Tibial nerve (tissue), 4 donors: ENCODE measurements around the gene ANKRD40. TPM values are rescaled to one million over a fixed set of nuclear protein-coding genes. Genes with fewer than 3 reads are reported as not detected.

ENCODE experiments used
- DNase-seq, 2 donors: peaks; one replicate each; pipeline ENCODE4 v3.0.0-alpha.2; 2019; ENCODE audit warnings: low spot score in 2 of 2
- H3K27ac ChIP-seq, 4 donors: fragments of 200-600 bp; sonication (generic) in 3 of 4; one replicate each; pipeline ENCODE4 v1.5.1; 2017 to 2019; ENCODE audit warnings: mild to moderate bottlenecking in 1 of 4
- H3K27me3 ChIP-seq, 2 donors: fragments of 200-600 bp; sonication (generic) in 1 of 2; one replicate each; pipeline versions ENCODE4 v1.5.1 to v1.6.0; 2017 to 2019
- H3K36me3 ChIP-seq, 3 donors: fragments of 200-600 bp; sonication (generic); one replicate each; pipeline ENCODE4 v1.5.1; 2018 to 2019
- H3K4me1 ChIP-seq, 4 donors: fragments of 200-600 bp; sonication (generic) in 3 of 4; one replicate each; pipeline ENCODE4 v1.5.1; 2017 to 2019
- H3K4me3 ChIP-seq, 4 donors: fragments of 200-600 bp; sonication (generic) in 3 of 4; one replicate each; pipeline ENCODE4 v1.5.1; 2017 to 2019; ENCODE audit warnings: mild to moderate bottlenecking in 1 of 4, moderate library complexity in 1 of 4
- H3K9me3 ChIP-seq, 4 donors: fragments of 200-600 bp; sonication (generic) in 3 of 4; one replicate each; pipeline ENCODE4 v1.5.1; 2017 to 2019
- EP300 ChIP-seq, 2 donors: sonication (generic); formaldehyde crosslinking; IDR thresholded peaks; one replicate each; pipeline ENCODE4 v1.6.1; 2017; ENCODE audit warnings: antibody characterized with exemption in 2 of 2, mild to moderate bottlenecking in 1 of 2
- POLR2A ChIP-seq, 2 donors: fragments of 450-650 bp; IDR thresholded peaks; one replicate each; pipeline ENCODE4 v1.6.1; 2017; ENCODE audit warnings: antibody characterized with exemption in 2 of 2, mild to moderate bottlenecking in 2 of 2, moderate library complexity in 2 of 2
- WGBS, 2 donors: methylation state at CpG; one replicate each; pipeline ENCODE4 v1.1.5; 2018; 5-methylcytosine and 5-hydroxymethylcytosine counted together
- total RNA-seq, 4 donors: library from RNA; depleted of rRNA; stranded (reverse); fragments of >200 nt; gene quantifications; one replicate each; pipeline ENCODE4 v1.1.0, GENCODE V29; 2016
- TF ChIP-seq, protein P1 (sequence below), 5 experiments: fragments of 200-600 bp in 3 of 5; fragments of 450-650 bp in 2 of 5; sonication (generic) in 3 of 5; IDR thresholded peaks; one replicate each; pipeline ENCODE4 v1.5.1; 2016 to 2019; ENCODE audit warnings: antibody characterized with exemption in 5 of 5, mild to moderate bottlenecking in 3 of 5, moderate library complexity in 2 of 5

Gene ANKRD40
- total RNA-seq, 4 donors from 2014 or later: 48.0 to 80.6 (median 55.0) TPM

DNA sequence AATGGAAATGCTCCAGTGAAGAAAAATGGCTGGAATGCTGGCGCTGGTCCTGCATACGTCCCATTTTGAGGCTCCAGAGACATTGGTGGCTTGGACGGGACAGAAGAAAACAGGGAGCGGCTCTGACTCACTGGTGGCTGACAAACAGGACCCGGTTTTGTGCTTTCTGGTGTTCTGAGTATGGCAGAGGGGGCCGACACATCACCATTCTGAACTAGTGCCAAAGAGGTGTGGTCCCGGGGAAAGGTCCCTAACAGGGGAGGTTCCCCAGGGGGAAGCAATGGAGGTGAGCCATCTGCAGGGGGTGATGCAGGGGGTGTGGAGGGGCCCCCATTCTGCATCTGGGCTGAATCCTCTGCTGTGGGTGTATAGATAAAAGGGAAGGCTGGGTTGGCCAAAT, 8.3 kb downstream of the ANKRD40 start:
- Histone ChIP-seq H3K27ac (no peak overlapping the region), H3K36me3 (peaks cover 0 to 77% (median 4%) of the 10 kb centered on the region in 3 donors), H3K9me3 (no peaks in the 10 kb centered on the region), H3K27me3 (no peaks in the 10 kb centered on the region), H3K4me3 (no peak overlapping the region), H3K4me1 (peaks cover 0 to 31% (median 0%) of the 10 kb centered on the region in 4 donors)
- 77 to 79% methylated on average over 7 of the region's 7 CpGs for whole genome bisulfite sequencing, 2 donors
- no peak for TF ChIP-seq EP300 (IDR thresholded peaks at IDR 0.05)
- TF ChIP-seq, protein P1, sequence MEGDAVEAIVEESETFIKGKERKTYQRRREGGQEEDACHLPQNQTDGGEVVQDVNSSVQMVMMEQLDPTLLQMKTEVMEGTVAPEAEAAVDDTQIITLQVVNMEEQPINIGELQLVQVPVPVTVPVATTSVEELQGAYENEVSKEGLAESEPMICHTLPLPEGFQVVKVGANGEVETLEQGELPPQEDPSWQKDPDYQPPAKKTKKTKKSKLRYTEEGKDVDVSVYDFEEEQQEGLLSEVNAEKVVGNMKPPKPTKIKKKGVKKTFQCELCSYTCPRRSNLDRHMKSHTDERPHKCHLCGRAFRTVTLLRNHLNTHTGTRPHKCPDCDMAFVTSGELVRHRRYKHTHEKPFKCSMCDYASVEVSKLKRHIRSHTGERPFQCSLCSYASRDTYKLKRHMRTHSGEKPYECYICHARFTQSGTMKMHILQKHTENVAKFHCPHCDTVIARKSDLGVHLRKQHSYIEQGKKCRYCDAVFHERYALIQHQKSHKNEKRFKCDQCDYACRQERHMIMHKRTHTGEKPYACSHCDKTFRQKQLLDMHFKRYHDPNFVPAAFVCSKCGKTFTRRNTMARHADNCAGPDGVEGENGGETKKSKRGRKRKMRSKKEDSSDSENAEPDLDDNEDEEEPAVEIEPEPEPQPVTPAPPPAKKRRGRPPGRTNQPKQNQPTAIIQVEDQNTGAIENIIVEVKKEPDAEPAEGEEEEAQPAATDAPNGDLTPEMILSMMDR (IDR thresholded peaks at IDR 0.05): no peak
- no peak for TF ChIP-seq POLR2A (IDR thresholded peaks at IDR 0.05)
- DNase-seq: no peak

DNA sequence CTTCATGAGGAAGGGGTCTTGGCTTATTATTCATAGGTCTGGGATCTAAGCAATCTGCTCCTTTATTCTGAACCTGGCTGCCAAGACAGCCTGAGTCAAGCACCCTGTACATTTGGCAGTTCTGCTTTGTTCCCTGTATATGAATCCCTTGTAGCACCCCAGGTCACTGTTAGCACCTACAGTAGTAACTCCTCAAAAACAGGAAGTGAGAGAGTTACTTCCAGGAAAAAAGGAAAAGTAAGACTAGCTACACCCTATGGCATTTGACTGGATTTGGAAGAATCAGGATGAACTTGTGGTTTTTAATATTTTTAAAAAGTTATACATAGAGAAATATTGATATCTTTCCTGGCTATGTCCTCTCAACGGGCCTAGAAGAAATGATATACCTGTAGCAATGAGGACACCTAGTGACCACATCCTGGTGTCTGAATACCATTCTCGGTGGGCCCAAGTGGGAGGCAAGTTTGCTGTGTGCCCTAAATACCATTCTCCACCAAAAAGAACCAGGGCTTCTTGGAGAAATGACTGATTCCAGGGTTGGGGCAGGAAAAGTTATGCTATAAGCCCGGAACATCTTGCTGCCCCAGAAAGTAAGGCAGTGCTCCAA, 9.9 kb downstream of the ANKRD40 start:
- Histone ChIP-seq H3K27ac (no peak overlapping the region), H3K36me3 (peaks cover 0 to 84% (median 4%) of the 10 kb centered on the region in 3 donors), H3K4me3 (no peak overlapping the region), H3K27me3 (no peaks in the 10 kb centered on the region), H3K9me3 (no peaks in the 10 kb centered on the region), H3K4me1 (peaks cover 0 to 15% (median 0%) of the 10 kb centered on the region in 4 donors)
- no peak for DNase-seq
- no peak for TF ChIP-seq POLR2A (IDR thresholded peaks at IDR 0.05)
- TF ChIP-seq, protein P1 (IDR thresholded peaks at IDR 0.05): no peak
- WGBS, 2 donors: 48 to 51% methylated on average over 3 of the region's 3 CpGs

DNA sequence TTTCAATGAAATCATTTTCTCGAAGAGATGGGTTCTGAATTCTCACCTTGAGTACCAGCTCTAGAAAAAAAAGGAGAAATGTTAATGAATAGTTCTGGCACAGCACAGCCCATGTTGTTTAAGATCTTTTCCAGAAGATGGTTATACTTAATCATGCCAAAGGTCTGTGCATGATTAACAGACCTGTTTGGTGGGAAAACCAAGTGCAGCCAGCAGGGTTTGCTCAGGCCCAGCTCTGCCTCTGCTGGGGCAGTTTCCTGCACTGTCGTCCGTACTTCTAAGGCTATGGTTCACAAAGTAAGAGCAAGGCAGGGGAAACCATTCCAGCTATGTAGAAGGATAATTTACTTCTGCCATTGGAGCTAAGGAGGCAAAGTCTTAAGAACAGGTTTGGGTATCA, 10.7 kb downstream of the ANKRD40 start:
- Histone ChIP-seq H3K27me3 (no peaks in the 10 kb centered on the region), H3K27ac (no peak overlapping the region), H3K4me3 (no peak overlapping the region), H3K36me3 (peaks cover 0 to 86% (median 4%) of the 10 kb centered on the region in 3 donors), H3K4me1 (peaks cover 0 to 10% (median 0%) of the 10 kb centered on the region in 4 donors), H3K9me3 (no peaks in the 10 kb centered on the region)
- no peak for TF ChIP-seq EP300 (IDR thresholded peaks at IDR 0.05)
- TF ChIP-seq, protein P1 (IDR thresholded peaks at IDR 0.05): no peak
- no peak for TF ChIP-seq POLR2A (IDR thresholded peaks at IDR 0.05)
- WGBS, 2 donors: 83 to 90% methylated on average over 3 of the region's 3 CpGs
- DNase-seq: no peak

DNA sequence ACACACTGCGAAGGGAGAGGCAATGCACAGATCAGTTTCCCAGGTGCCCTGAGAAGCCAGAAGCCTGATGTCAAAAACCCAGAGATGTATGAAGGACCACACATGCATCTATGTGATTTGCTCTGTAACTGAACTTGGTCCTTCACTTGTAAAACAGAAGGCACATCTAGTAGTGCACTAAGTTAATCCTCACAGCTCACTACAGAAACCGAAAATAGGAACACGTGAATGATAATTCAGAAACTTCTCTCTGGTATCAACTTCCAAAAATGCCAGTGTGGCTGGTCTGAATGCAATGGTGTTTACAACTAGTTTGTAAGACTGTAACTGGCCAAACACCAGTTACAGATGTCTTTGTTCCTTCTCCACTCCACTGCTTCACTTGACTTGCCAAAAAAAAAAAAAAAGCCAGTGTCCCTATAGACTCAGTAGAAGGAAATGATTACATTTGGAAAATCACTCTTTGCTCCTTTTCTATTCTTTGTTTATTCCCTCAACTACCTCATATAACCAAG, 11.3 kb downstream of the ANKRD40 start:
- Histone ChIP-seq H3K4me1 (peaks cover 0 to 13% (median 0%) of the 10 kb centered on the region in 4 donors), H3K36me3 (peaks cover 0 to 88% (median 4%) of the 10 kb centered on the region in 3 donors), H3K4me3 (no peak overlapping the region), H3K27me3 (no peaks in the 10 kb centered on the region), H3K27ac (no peak overlapping the region), H3K9me3 (no peaks in the 10 kb centered on the region)
- no peak for DNase-seq
- WGBS, 2 donors: 78 to 93% methylated on average over 3 of the region's 3 CpGs
- TF ChIP-seq, protein P1 (IDR thresholded peaks at IDR 0.05): no peak
- TF ChIP-seq POLR2A (IDR thresholded peaks at IDR 0.05) (no peak), EP300 (IDR thresholded peaks at IDR 0.05) (no peak)

DNA sequence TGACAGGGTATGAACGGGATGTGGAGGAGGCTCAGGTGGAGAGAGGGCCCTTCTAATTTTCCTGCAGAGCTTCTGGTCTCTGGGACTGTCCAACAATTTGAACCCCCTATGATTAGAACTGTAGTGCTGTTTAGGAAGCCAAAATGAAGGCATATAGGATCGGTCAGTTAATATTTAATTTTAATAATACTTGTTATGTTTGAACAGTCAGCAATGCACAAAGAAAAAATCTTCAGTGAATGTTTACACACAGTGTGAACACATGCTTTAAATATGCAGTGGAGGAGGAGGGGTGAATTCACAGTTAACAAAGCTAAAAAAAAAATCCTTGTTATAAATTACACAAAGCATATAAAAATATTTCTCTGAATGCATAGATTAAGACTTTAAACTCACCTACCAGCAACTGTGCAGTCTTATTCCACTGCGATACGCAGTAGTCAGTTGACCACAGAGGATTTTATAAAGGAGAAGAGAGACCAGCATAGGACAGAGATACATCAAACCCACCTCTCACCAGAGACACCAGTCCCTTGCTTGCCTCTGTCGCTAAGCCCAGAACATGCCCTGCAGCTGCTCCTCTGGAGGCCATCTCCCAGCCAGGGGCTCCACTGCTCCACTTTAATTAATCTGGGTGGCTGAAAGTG, 14.6 kb downstream of the ANKRD40 start:
- peaks cover 0 to 62% (median 2%) of the 10 kb centered on the region in 3 donors for H3K36me3 ChIP-seq
- no peak overlapping the region for H3K4me3 ChIP-seq
- H3K27me3 ChIP-seq: no peaks in the 10 kb centered on the region
- H3K4me1 ChIP-seq: peaks cover 0 to 28% (median 9%) of the 10 kb centered on the region in 4 donors
- H3K9me3 ChIP-seq: no peaks in the 10 kb centered on the region
- WGBS, 2 donors: 85 to 90% methylated on average over 5 of the region's 5 CpGs
- TF ChIP-seq, protein P1 (IDR thresholded peaks at IDR 0.05): no peak
- TF ChIP-seq POLR2A (IDR thresholded peaks at IDR 0.05) (no peak), EP300 (IDR thresholded peaks at IDR 0.05) (no peak)
- DNase-seq: no peak
- no peak overlapping the region for H3K27ac ChIP-seq
